ENCODE results near the gene NEURL3.
"Not testable (repeated sequence)": the region's sequence is repeated elsewhere in the genome, so short reads cannot be mapped to it uniquely, and the experiment has no call there.

The NEURL3 gene

GRCh38 chr2:96505231-96505889, at the start of gene NEURL3:
Gene NEURL3, minus strand, starts transcription at chr2:96505357. Its CDS starts 71 bp downstream, at chr2:96505286.
- peak; percentile 19 for DNase-seq (ENCODE audit: extremely low spot score)
- ChIA-PET POLR2A (interaction anchor here (1.1 kb wide), 1 partner anchor 19 kb away, joined by 3 read pairs; no protein-coding TSS in a partner anchor), CTCF (interaction anchor here (0.8 to 18.4 kb wide), 10 partner anchors 11 to 513 kb away, joined by 3 to 349 read pairs (median 4); partner anchors contain the start of gene ARID5A)
- no peak for TF ChIP-seq CTCF (IDR thresholded peaks at IDR 0.05; ENCODE audit: control extremely low read depth, extremely low read depth, low read depth, missing control alignments)

GRCh38 chr2:96554293-96555145, 49.4 kb upstream of the NEURL3 start:
- ChIA-PET POLR2A (interaction anchor here (1.2 kb wide), 1 partner anchor 16 kb away, joined by 5 read pairs; no protein-coding TSS in a partner anchor), CTCF (interaction anchor here (0.6 to 5.7 kb wide), 47 partner anchors 8 to 532 kb away, joined by 3 to 80 read pairs (median 4); partner anchors contain the start of genes CNNM4 and NEURL3)

GRCh38 chr2:96553957-96554292, 48.8 kb upstream of the NEURL3 start:
- DNase-seq (ENCODE audit: extremely low spot score), result not testable (repeated sequence)
- CTCF ChIA-PET, result interaction anchor here (0.6 to 5.7 kb wide), 46 partner anchors 8 to 532 kb away, joined by 3 to 80 read pairs (median 4); partner anchors contain the start of genes CNNM4 and NEURL3
- POLR2A ChIA-PET, result interaction anchor here (1.2 kb wide), 1 partner anchor 16 kb away, joined by 5 read pairs; no protein-coding TSS in a partner anchor

More at GRCh38 chr2:96554293-96555145, 49.4 kb upstream of the NEURL3 start:
- peak; percentile 87 for TF ChIP-seq CTCF (IDR thresholded peaks at IDR 0.05; ENCODE audit: control extremely low read depth, extremely low read depth, low read depth, missing control alignments)
- peak; percentile 87 for DNase-seq (ENCODE audit: extremely low spot score)

GRCh38 chr2:96553176-96553956, 48.2 kb upstream of the NEURL3 start:
- TF ChIP-seq CTCF (IDR thresholded peaks at IDR 0.05; ENCODE audit: control extremely low read depth, extremely low read depth, low read depth, missing control alignments), result no peak
- ChIA-PET POLR2A (interaction anchor here (1.2 kb wide), 2 partner anchors 14 to 15 kb away, joined by 3 to 5 read pairs; no protein-coding TSS in a partner anchor), CTCF (interaction anchor here (0.8 to 5.7 kb wide), 36 partner anchors 9 to 531 kb away, joined by 3 to 80 read pairs (median 4); partner anchors contain the start of gene NEURL3)
- no peak for DNase-seq (ENCODE audit: extremely low spot score)

- TF ChIP-seq CTCF (IDR thresholded peaks at IDR 0.05; ENCODE audit: control extremely low read depth, extremely low read depth, low read depth, missing control alignments), result no peak
- no peak for DNase-seq (ENCODE audit: extremely low spot score)
- POLR2A ChIA-PET, result interaction anchor here (1.2 kb wide), 1 partner anchor 14 kb away, joined by 3 read pairs; no protein-coding TSS in a partner anchor
- CTCF ChIA-PET, result interaction anchor here (2.0 to 5.7 kb wide), 7 partner anchors 12 to 145 kb away, joined by 8 to 80 read pairs (median 38); no protein-coding TSS in a partner anchor
Measured at GRCh38 chr2:96552315-96553175, 47.4 kb upstream of the NEURL3 start.

Measured in GM10248 (cell line).